Calu3 (cell line): ENCODE results near the gene MPPED2. TPM values are rescaled to one million over a fixed set of nuclear protein-coding genes. Genes with fewer than 3 reads are reported as not detected.

Experiments
- BruUV-seq: library from RNA; stranded (reverse); fragments of 400-500 nt; replicated peaks from 2 replicates; lab custom pipeline; 2021; lab: Mats Ljungman, UMichigan
- CTCF ChIA-PET: fragments of 300-600 bp; sonication (Branson Sonifier 250); formaldehyde crosslinking; loops from one replicate; lab custom pipeline; 2022; ENCODE audit warnings: antibody characterized with exemption; lab: Charles Lee
- DNase-seq: peaks from one replicate; pipeline ENCODE4 v3.0.0; 2022
- H3K27ac Mint-ChIP-seq: one replicate; pipeline ENCODE4 v1.8.0; 2022; ENCODE audit warnings: mixed read lengths; ENCODE audit not compliant: unreplicated experiment
- H3K27me3 Mint-ChIP-seq: one replicate; pipeline ENCODE4 v1.8.0; 2022; ENCODE audit warnings: mixed read lengths; ENCODE audit not compliant: unreplicated experiment
- H3K36me3 Mint-ChIP-seq: one replicate; pipeline ENCODE4 v1.8.0; 2022; ENCODE audit warnings: mild to moderate bottlenecking, moderate library complexity, mixed read lengths; ENCODE audit not compliant: insufficient read depth, unreplicated experiment
- H3K4me1 Mint-ChIP-seq: one replicate; pipeline ENCODE4 v1.8.0; 2022; ENCODE audit warnings: mild to moderate bottlenecking, low read depth, mixed read lengths; ENCODE audit not compliant: unreplicated experiment
- H3K4me3 Mint-ChIP-seq: one replicate; pipeline ENCODE4 v1.8.0; 2022; ENCODE audit warnings: mild to moderate bottlenecking, low read depth, moderate library complexity, mixed read lengths; ENCODE audit not compliant: unreplicated experiment
- H3K9me3 Mint-ChIP-seq: one replicate; pipeline ENCODE4 v1.8.0; 2022; ENCODE audit warnings: low read depth, mixed read lengths; ENCODE audit not compliant: unreplicated experiment
- CTCF ChIP-seq: fragments of 200-600 bp; IDR thresholded peaks from one replicate; pipeline ENCODE4 v1.8.0; 2022; ENCODE audit warnings: antibody characterized with exemption; ENCODE audit not compliant: unreplicated experiment
- intact Hi-C: fragments of 100-400 bp; cut with micrococcal nuclease; formaldehyde crosslinking; loops from one replicate; pipeline ENCODE4 v1.10.0; 2022; ENCODE audit not compliant: unreplicated experiment
- total RNA-seq: library from RNA; stranded (reverse); gene quantifications from 2 replicates; pipeline ENCODE4 v1.2.3, GENCODE V29; 2022

Gene MPPED2
- total RNA-seq, 1 experiment from 2014 or later: not detected

DNA sequence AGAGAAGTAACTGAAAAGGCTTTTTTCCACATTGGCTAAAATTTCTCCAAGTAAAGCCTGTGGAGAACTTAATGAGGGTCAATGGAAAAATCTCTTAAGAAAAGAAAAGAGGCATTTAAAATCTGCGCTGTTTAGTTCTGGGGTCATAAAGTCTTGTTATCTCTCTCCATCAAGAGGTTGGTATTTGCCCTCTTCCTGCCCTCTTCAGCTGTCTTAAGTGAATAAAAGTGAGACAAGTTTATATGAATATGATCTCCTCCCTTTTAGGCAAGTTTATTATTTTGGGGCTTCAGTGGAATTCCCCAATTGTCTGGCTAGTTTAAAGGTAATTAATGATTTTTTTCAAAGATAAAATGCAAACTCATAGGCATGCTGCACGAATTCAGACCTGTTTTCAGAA, 173.6 kb downstream of the MPPED2 start:
- BruUV-seq: no TSS peak
- no peak for DNase-seq
- no peak for TF ChIP-seq CTCF
- H3K4me1 Mint-ChIP-seq: no peaks in the 10 kb centered on the region
- H3K36me3 Mint-ChIP-seq: no peaks in the 10 kb centered on the region
- no peaks in the 10 kb centered on the region for H3K9me3 Mint-ChIP-seq
- H3K4me3 Mint-ChIP-seq: no peak overlapping the region
- intact Hi-C loops: loop anchor here (1.0 kb wide), 1 partner anchor 33 kb away; no protein-coding TSS in a partner anchor
- CTCF ChIA-PET: no interaction called here
- H3K27ac Mint-ChIP-seq: no peak overlapping the region
- H3K27me3 Mint-ChIP-seq: peaks cover 15% of the 10 kb centered on the region

GRCh38 chr11:30411383-30411782, 174.8 kb downstream of the MPPED2 start:
- H3K9me3 Mint-ChIP-seq: no peaks in the 10 kb centered on the region
- no peaks in the 10 kb centered on the region for H3K4me1 Mint-ChIP-seq
- CTCF ChIA-PET: no interaction called here
- H3K36me3 Mint-ChIP-seq: no peaks in the 10 kb centered on the region
- no TSS peak for BruUV-seq
- peaks cover 11% of the 10 kb centered on the region for H3K27me3 Mint-ChIP-seq
- no peak for DNase-seq
- no peak overlapping the region for H3K4me3 Mint-ChIP-seq
- H3K27ac Mint-ChIP-seq: no peak overlapping the region
- intact Hi-C loops: no loop called here
- no peak for TF ChIP-seq CTCF

- DNase-seq: no peak
- Mint-ChIP-seq H3K4me3 (no peak overlapping the region), H3K27ac (no peak overlapping the region), H3K4me1 (no peaks in the 10 kb centered on the region), H3K36me3 (no peaks in the 10 kb centered on the region), H3K27me3 (no peaks in the 10 kb centered on the region), H3K9me3 (no peaks in the 10 kb centered on the region)
- TF ChIP-seq CTCF: no peak
- intact Hi-C loops: no loop called here
- BruUV-seq: no TSS peak
- CTCF ChIA-PET: no interaction called here
These were observed 179.0 kb downstream of the MPPED2 start for GRCh38 chr11:30406978-30407762.

DNA sequence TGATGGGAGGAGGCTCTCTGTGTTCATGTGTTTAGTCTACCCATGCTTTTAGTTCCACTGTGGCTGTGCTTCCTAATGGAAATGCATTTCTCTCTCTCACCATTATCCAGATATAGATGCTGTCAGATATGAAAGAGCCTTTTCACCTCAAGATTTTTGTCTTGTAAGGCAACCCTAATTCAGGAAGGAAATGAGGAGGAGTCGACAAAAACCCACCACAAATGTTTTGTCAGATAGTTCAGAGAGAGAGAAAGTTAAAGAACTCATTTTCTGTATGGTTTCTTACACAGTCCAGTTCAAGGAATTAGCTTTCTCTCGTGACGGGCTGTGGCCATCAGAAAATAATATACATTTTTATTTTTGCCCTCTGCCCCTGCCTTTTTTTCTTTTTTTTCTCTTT, 180.8 kb downstream of the MPPED2 start:
- Mint-ChIP-seq H3K27ac (no peak overlapping the region), H3K4me3 (no peak overlapping the region), H3K36me3 (no peaks in the 10 kb centered on the region), H3K9me3 (no peaks in the 10 kb centered on the region), H3K4me1 (no peaks in the 10 kb centered on the region), H3K27me3 (no peaks in the 10 kb centered on the region)
- intact Hi-C loops: no loop called here
- CTCF ChIA-PET: no interaction called here
- DNase-seq: no peak
- no peak for TF ChIP-seq CTCF
- BruUV-seq: no TSS peak
